ENCODE measurements around the gene RLF.

Gene RLF

GRCh38 chr1:40143891-40144575, 17.2 kb upstream of the RLF start:
- H3K9ac ChIP-seq (ENCODE audit: low read depth, low read length), result no peak overlapping the region
- H3K9me3 ChIP-seq (ENCODE audit: insufficient read depth, low read depth, low read length), result no peaks in the 10 kb centered on the region
- 14% methylated on average over 6 of the region's 7 CpGs for WGBS
- H3K4me1 ChIP-seq (ENCODE audit: insufficient read depth, low read length), result peaks cover 13% of the 10 kb centered on the region
- peaks cover 39% of the 10 kb centered on the region; the same call in 1 of the 2 replicates for H3K27me3 ChIP-seq (ENCODE audit: insufficient read depth, low read length)
- no peaks in the 10 kb centered on the region for H3K36me3 ChIP-seq (ENCODE audit: insufficient read depth, low read length)
- no peak overlapping the region for H3K4me3 ChIP-seq (ENCODE audit: low read length)
- H3K27ac ChIP-seq (ENCODE audit: low read depth, low read length), result no peak overlapping the region

- Histone ChIP-seq H3K9me3 (ENCODE audit: insufficient read depth, low read depth, low read length) (no peaks in the 10 kb centered on the region), H3K4me3 (ENCODE audit: low read length) (no peak overlapping the region), H3K4me1 (ENCODE audit: insufficient read depth, low read length) (no peaks in the 10 kb centered on the region), H3K27me3 (ENCODE audit: insufficient read depth, low read length) (peaks cover 20% of the 10 kb centered on the region; the same call in 1 of the 2 replicates), H3K9ac (ENCODE audit: low read depth, low read length) (no peak overlapping the region), H3K27ac (ENCODE audit: low read depth, low read length) (no peak overlapping the region), H3K36me3 (ENCODE audit: insufficient read depth, low read length) (no peaks in the 10 kb centered on the region)
- 96% methylated on average over 4 of the region's 6 CpGs for WGBS
These were observed 9.6 kb upstream of the RLF start for GRCh38 chr1:40151457-40152079.

GRCh38 chr1:40153073-40153770, 8.0 kb upstream of the RLF start:
- no peak overlapping the region for H3K9ac ChIP-seq (ENCODE audit: low read depth, low read length)
- no peaks in the 10 kb centered on the region for H3K36me3 ChIP-seq (ENCODE audit: insufficient read depth, low read length)
- H3K27me3 ChIP-seq (ENCODE audit: insufficient read depth, low read length), result peaks cover 12% of the 10 kb centered on the region; the same call in 1 of the 2 replicates
- H3K27ac ChIP-seq (ENCODE audit: low read depth, low read length), result no peak overlapping the region
- WGBS, result 0% methylated on average over 1 of the region's 2 CpGs
- H3K4me1 ChIP-seq (ENCODE audit: insufficient read depth, low read length), result no peaks in the 10 kb centered on the region
- no peaks in the 10 kb centered on the region for H3K9me3 ChIP-seq (ENCODE audit: insufficient read depth, low read depth, low read length)
- H3K4me3 ChIP-seq (ENCODE audit: low read length), result no peak overlapping the region

GRCh38 chr1:40155135-40155534, 6.1 kb upstream of the RLF start:
- Histone ChIP-seq H3K9ac (ENCODE audit: low read depth, low read length) (no peak overlapping the region), H3K27me3 (ENCODE audit: insufficient read depth, low read length) (peaks cover 15% of the 10 kb centered on the region; the same call in 1 of the 2 replicates), H3K36me3 (ENCODE audit: insufficient read depth, low read length) (no peaks in the 10 kb centered on the region), H3K9me3 (ENCODE audit: insufficient read depth, low read depth, low read length) (no peaks in the 10 kb centered on the region), H3K27ac (ENCODE audit: low read depth, low read length) (no peak overlapping the region), H3K4me1 (ENCODE audit: insufficient read depth, low read length) (no peaks in the 10 kb centered on the region), H3K4me3 (ENCODE audit: low read length) (no peak overlapping the region)
- WGBS, result 94% methylated on average over 2 of the region's 3 CpGs

GRCh38 chr1:40155910-40156309, 5.3 kb upstream of the RLF start:
- Histone ChIP-seq H3K4me3 (ENCODE audit: low read length) (no peak overlapping the region), H3K4me1 (ENCODE audit: insufficient read depth, low read length) (peaks cover 4% of the 10 kb centered on the region), H3K27ac (ENCODE audit: low read depth, low read length) (no peak overlapping the region), H3K9ac (ENCODE audit: low read depth, low read length) (no peak overlapping the region), H3K9me3 (ENCODE audit: insufficient read depth, low read depth, low read length) (no peaks in the 10 kb centered on the region), H3K36me3 (ENCODE audit: insufficient read depth, low read length) (no peaks in the 10 kb centered on the region), H3K27me3 (ENCODE audit: insufficient read depth, low read length) (peaks cover 15% of the 10 kb centered on the region; the same call in 1 of the 2 replicates)
- 77% methylated on average over 3 of the region's 3 CpGs for WGBS

- peaks cover 11% of the 10 kb centered on the region; the same call in 1 of the 2 replicates for H3K27me3 ChIP-seq (ENCODE audit: insufficient read depth, low read length)
- no peaks in the 10 kb centered on the region for H3K36me3 ChIP-seq (ENCODE audit: insufficient read depth, low read length)
- H3K4me3 ChIP-seq (ENCODE audit: low read length), result peak overlapping the region; percentile 96
- WGBS, result 69% methylated on average over 7 of the region's 7 CpGs
- peak overlapping the region; percentile 72 for H3K9ac ChIP-seq (ENCODE audit: low read depth, low read length)
- H3K27ac ChIP-seq (ENCODE audit: low read depth, low read length), result peak overlapping the region; percentile 81
- no peaks in the 10 kb centered on the region for H3K9me3 ChIP-seq (ENCODE audit: insufficient read depth, low read depth, low read length)
- H3K4me1 ChIP-seq (ENCODE audit: insufficient read depth, low read length), result peaks cover 18% of the 10 kb centered on the region
These were observed 422 bp upstream of the RLF start for GRCh38 chr1:40160806-40161124.

GRCh38 chr1:40161888-40162397, 756 bp downstream of the RLF start:
- Histone ChIP-seq H3K27me3 (ENCODE audit: insufficient read depth, low read length) (peaks cover 9% of the 10 kb centered on the region; the same call in 1 of the 2 replicates), H3K9ac (ENCODE audit: low read depth, low read length) (peak overlapping the region; percentile 93), H3K9me3 (ENCODE audit: insufficient read depth, low read depth, low read length) (no peaks in the 10 kb centered on the region), H3K4me3 (ENCODE audit: low read length) (peak overlapping the region; percentile 96), H3K27ac (ENCODE audit: low read depth, low read length) (peak overlapping the region; percentile 82), H3K4me1 (ENCODE audit: insufficient read depth, low read length) (peaks cover 18% of the 10 kb centered on the region), H3K36me3 (ENCODE audit: insufficient read depth, low read length) (no peaks in the 10 kb centered on the region)
- 1% methylated on average over 16 of the region's 16 CpGs for WGBS

GRCh38 chr1:40162753-40163441, 1.7 kb downstream of the RLF start:
- H3K9ac ChIP-seq (ENCODE audit: low read depth, low read length), result peak overlapping the region; percentile 93
- H3K9me3 ChIP-seq (ENCODE audit: insufficient read depth, low read depth, low read length), result no peaks in the 10 kb centered on the region
- 28% methylated on average over 3 of the region's 4 CpGs for whole genome bisulfite sequencing
- peak overlapping the region; percentile 96 for H3K4me3 ChIP-seq (ENCODE audit: low read length)
- H3K4me1 ChIP-seq (ENCODE audit: insufficient read depth, low read length), result peaks cover 18% of the 10 kb centered on the region
- H3K27ac ChIP-seq (ENCODE audit: low read depth, low read length), result no peak overlapping the region
- H3K27me3 ChIP-seq (ENCODE audit: insufficient read depth, low read length), result 0 out of 2 replicates have a peak, but pooled peaks cover 5% of the 10 kb centered on the region
- no peaks in the 10 kb centered on the region for H3K36me3 ChIP-seq (ENCODE audit: insufficient read depth, low read length)

GRCh38 chr1:40167317-40167716, 6.1 kb downstream of the RLF start:
- H3K27ac ChIP-seq (ENCODE audit: low read depth, low read length), result no peak overlapping the region
- H3K36me3 ChIP-seq (ENCODE audit: insufficient read depth, low read length), result no peaks in the 10 kb centered on the region
- no peak overlapping the region for H3K9ac ChIP-seq (ENCODE audit: low read depth, low read length)
- no peak overlapping the region for H3K4me3 ChIP-seq (ENCODE audit: low read length)
- H3K4me1 ChIP-seq (ENCODE audit: insufficient read depth, low read length), result peaks cover 13% of the 10 kb centered on the region; the same call in 1 of the 2 replicates
- WGBS, result 88% methylated on average over 4 of the region's 4 CpGs
- no peaks in the 10 kb centered on the region for H3K9me3 ChIP-seq (ENCODE audit: insufficient read depth, low read depth, low read length)
- no peaks in the 10 kb centered on the region for H3K27me3 ChIP-seq (ENCODE audit: insufficient read depth, low read length)

GRCh38 chr1:40171036-40171435, 9.8 kb downstream of the RLF start:
- Histone ChIP-seq H3K27ac (ENCODE audit: low read depth, low read length) (no peak overlapping the region), H3K27me3 (ENCODE audit: insufficient read depth, low read length) (no peaks in the 10 kb centered on the region), H3K9me3 (ENCODE audit: insufficient read depth, low read depth, low read length) (no peaks in the 10 kb centered on the region), H3K36me3 (ENCODE audit: insufficient read depth, low read length) (no peaks in the 10 kb centered on the region), H3K4me3 (ENCODE audit: low read length) (no peak overlapping the region), H3K4me1 (ENCODE audit: insufficient read depth, low read length) (no peaks in the 10 kb centered on the region), H3K9ac (ENCODE audit: low read depth, low read length) (no peak overlapping the region)
- whole genome bisulfite sequencing, result 86% methylated on average over 3 of the region's 3 CpGs

- no peak overlapping the region for H3K9ac ChIP-seq (ENCODE audit: low read depth, low read length)
- no peaks in the 10 kb centered on the region for H3K27me3 ChIP-seq (ENCODE audit: insufficient read depth, low read length)
- no peaks in the 10 kb centered on the region for H3K4me1 ChIP-seq (ENCODE audit: insufficient read depth, low read length)
- H3K9me3 ChIP-seq (ENCODE audit: insufficient read depth, low read depth, low read length), result no peaks in the 10 kb centered on the region
- H3K27ac ChIP-seq (ENCODE audit: low read depth, low read length), result no peak overlapping the region
- H3K4me3 ChIP-seq (ENCODE audit: low read length), result no peak overlapping the region
- no peaks in the 10 kb centered on the region for H3K36me3 ChIP-seq (ENCODE audit: insufficient read depth, low read length)
- 94% methylated on average over 3 of the region's 3 CpGs for WGBS
These were observed 13.6 kb downstream of the RLF start for GRCh38 chr1:40174788-40175187.
